ENCODE measurements around the gene RHOT2. TPM values are rescaled to one million over a fixed set of nuclear protein-coding genes. Genes with fewer than 3 reads are reported as not detected.

RHOT2 gene
- total RNA-seq, 1 donor from 2014 or later: 68.0 TPM

GRCh38 chr16:676913-677312 is 9.0 kb downstream of the RHOT2 start:
- no peaks in the 10 kb centered on the region for H3K36me3 ChIP-seq (ENCODE audit: control insufficient read depth, insufficient read depth, low read length)
- H3K4me3 ChIP-seq (ENCODE audit: low read depth, low read length): no peak overlapping the region
- H3K27me3 ChIP-seq (ENCODE audit: control insufficient read depth, insufficient read depth, low read length): peaks cover 21% of the 10 kb centered on the region
- no peak for TF ChIP-seq CTCF (IDR thresholded peaks at IDR 0.05; ENCODE audit: insufficient read depth, low read length, poor library complexity, severe bottlenecking)
- no peak for DNase-seq (ENCODE audit: low read depth)

GRCh38 chr16:677316-678190 is 9.6 kb downstream of the RHOT2 start:
- Histone ChIP-seq H3K4me3 (ENCODE audit: low read depth, low read length) (no peak overlapping the region), H3K36me3 (ENCODE audit: control insufficient read depth, insufficient read depth, low read length) (no peaks in the 10 kb centered on the region), H3K27me3 (ENCODE audit: control insufficient read depth, insufficient read depth, low read length) (peaks cover 21% of the 10 kb centered on the region)
- no peak for DNase-seq (ENCODE audit: low read depth)
- TF ChIP-seq CTCF (IDR thresholded peaks at IDR 0.05; ENCODE audit: insufficient read depth, low read length, poor library complexity, severe bottlenecking): no peak

GRCh38 chr16:678209-678857 is 10.4 kb downstream of the RHOT2 start:
- TF ChIP-seq CTCF (IDR thresholded peaks at IDR 0.05; ENCODE audit: insufficient read depth, low read length, poor library complexity, severe bottlenecking): no peak
- no peak for DNase-seq (ENCODE audit: low read depth)
- peaks cover 21% of the 10 kb centered on the region for H3K27me3 ChIP-seq (ENCODE audit: control insufficient read depth, insufficient read depth, low read length)
- peaks cover 1% of the 10 kb centered on the region for H3K36me3 ChIP-seq (ENCODE audit: control insufficient read depth, insufficient read depth, low read length)
- no peak overlapping the region for H3K4me3 ChIP-seq (ENCODE audit: low read depth, low read length)

- no peak for TF ChIP-seq CTCF (IDR thresholded peaks at IDR 0.05; ENCODE audit: insufficient read depth, low read length, poor library complexity, severe bottlenecking)
- Histone ChIP-seq H3K27me3 (ENCODE audit: control insufficient read depth, insufficient read depth, low read length) (peaks cover 21% of the 10 kb centered on the region), H3K4me3 (ENCODE audit: low read depth, low read length) (peak overlapping the region; percentile 49), H3K36me3 (ENCODE audit: control insufficient read depth, insufficient read depth, low read length) (peaks cover 1% of the 10 kb centered on the region)
- no peak for DNase-seq (ENCODE audit: low read depth)
Measured at GRCh38 chr16:678858-679813, 11.2 kb downstream of the RHOT2 start.

GRCh38 chr16:679814-680624 is 12.1 kb downstream of the RHOT2 start, which contains the start of gene STUB1:
Gene STUB1 (plus strand): TSS chr16:680410. CDS start chr16:680526, 116 bp downstream.
- peaks cover 21% of the 10 kb centered on the region for H3K27me3 ChIP-seq (ENCODE audit: control insufficient read depth, insufficient read depth, low read length)
- peak; percentile 28 for DNase-seq (ENCODE audit: low read depth)
- no peak for TF ChIP-seq CTCF (IDR thresholded peaks at IDR 0.05; ENCODE audit: insufficient read depth, low read length, poor library complexity, severe bottlenecking)
- H3K4me3 ChIP-seq (ENCODE audit: low read depth, low read length): peak within 1 kb of the TSS; percentile 77
- peaks cover 1% of the 10 kb centered on the region for H3K36me3 ChIP-seq (ENCODE audit: control insufficient read depth, insufficient read depth, low read length)

Data from kidney epithelial cell (primary cell).